HG03280 (cell line): ENCODE results near the gene COL6A3.
"Not testable (repeated sequence)": the region's sequence is repeated elsewhere in the genome, so short reads cannot be mapped to it uniquely, and the experiment has no call there.

Source experiments
- ATAC-seq: cut with Tn5 transposase; IDR thresholded peaks from one replicate; pipeline ENCODE4 v1.9.1; 2021; ENCODE audit warnings: mild to moderate bottlenecking, moderate library complexity; ENCODE audit not compliant: unreplicated experiment

COL6A3 gene

GRCh38 chr2:237412988-237413776, 782 bp downstream of the COL6A3 start:
- no peak for ATAC-seq

DNA sequence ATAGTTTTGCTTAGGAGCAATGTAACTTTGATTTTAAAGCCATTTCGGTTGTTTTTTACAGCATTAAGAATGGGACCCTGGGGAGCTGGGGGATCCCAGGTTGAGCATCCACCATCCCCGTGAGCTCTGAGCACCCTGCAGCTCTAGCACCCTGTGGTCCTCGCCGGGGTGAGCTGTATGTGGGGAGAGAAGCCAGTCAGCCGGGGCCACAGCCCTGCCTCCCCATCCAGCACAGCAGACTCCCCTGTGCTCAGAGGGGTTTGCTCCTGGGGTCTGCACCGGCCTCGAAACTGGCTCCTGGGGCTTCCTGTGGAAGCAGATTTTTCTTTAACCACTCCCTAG, 1.3 kb downstream of the COL6A3 start:
- no peak for ATAC-seq

DNA sequence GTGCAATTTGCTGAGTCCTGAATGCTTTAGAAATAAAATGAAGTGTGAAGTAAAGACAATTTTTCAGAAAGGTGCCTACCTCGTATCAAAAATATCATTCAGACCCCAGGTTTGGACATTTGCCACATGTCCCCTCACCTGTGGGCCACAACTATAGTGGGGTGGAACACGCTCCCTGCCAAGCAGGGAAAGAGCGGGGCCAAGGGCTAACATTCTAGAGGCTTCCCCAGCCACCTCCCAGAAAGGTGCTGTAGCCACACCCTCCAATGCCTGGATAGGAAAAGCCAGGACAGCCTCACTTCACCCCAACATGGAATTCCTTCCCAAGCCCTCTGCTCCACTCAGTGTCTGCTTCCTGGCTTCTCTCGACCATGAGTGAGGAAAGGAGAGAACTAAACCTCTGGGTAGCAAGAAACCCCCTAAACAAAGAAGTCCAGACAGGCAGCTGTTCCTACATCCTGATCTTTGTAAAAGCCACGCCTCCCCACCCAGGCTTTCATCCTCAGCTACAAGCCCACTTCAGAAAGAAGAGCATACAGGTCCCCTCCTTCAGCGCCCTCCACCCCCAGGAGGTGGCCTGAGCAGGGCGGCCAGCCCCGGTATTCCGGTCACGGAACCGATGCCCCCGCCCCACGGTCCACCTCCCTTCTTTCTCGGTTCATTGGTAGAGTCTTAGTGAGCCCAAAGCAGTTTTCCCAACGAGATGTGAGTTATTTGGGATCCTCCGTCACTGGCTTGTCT, 2.1 kb downstream of the COL6A3 start:
- no peak for ATAC-seq

DNA sequence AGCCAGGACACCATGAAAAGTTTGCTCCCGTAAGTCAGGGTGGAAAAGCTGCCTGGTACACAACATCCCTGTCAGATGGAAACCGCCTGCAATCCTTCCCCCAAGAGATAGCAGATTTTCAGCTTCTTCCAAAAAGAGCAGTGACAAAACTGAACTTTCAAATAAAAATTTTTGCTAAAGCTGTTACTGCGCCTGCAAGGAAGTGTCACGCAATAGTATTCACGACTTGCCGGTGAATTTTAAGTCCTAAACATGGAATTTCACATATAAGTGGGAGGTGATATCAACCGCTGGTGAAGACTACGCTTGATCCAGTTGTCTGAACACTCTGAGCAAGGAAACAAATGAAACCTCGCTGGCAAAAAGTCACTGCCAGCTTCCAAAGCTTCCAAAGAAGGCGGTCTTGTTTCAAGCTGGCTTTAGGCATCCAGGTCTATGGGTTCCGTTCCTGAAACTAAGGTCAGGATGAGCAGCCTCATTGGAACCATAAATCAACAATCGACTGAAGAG, 2.8 kb downstream of the COL6A3 start:
- ATAC-seq = no peak

GRCh38 chr2:237409263-237409662, 4.7 kb downstream of the COL6A3 start:
- not testable (repeated sequence) for ATAC-seq

DNA sequence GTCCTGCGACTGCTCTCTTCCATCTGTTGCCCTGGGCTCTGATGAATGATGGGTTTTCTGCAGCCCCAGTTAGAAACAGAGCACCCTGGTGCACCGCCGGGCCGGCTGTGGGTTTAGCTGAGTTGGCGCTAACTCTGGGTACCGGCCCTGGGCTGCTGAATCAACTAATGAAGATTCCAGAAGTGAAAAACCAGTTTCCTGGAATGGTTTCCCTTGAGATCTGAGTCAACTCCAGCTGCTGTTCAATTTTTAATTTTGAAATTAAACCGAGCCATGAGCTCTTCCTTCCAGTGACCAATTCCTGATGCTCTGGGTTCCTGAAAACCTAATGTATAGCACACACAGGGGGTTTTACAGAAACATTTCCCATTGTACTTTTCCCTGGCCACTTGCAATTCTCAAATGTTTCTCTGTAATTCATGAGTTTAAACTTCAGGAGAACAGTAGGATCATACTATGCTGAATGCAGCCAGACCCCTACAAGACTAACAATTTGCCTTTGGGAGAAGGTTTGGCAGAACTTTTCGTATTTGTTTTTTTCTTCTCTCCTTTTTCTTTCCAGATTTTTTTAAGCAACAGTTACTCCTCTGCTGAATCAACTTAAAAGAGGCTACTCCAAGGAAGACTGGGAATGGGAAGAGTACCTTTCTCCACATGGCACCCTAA, 5.5 kb downstream of the COL6A3 start:
- no peak for ATAC-seq

DNA sequence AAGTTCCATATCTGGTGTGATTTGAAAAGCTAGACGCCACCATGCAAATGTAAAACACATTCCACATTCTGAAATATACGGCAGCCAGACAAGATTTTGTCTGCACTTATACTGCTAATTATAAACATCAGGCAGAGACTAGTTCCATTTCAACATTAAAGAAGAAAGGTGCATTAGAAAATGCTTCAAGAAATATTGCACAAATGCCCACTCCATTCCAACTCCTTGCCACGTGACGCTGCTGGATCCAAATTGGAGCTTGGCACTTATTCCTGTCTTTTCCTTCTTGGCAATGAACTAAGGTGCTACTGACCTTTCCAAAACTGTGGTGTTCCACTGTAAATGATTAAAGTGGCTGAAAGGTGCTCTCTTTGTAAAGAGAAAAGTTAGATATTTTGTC, 6.3 kb downstream of the COL6A3 start:
- no peak for ATAC-seq

- ATAC-seq = no peak
Observed at GRCh38 chr2:237406371-237406895, 7.5 kb downstream of the COL6A3 start.

GRCh38 chr2:237405605-237406004, 8.4 kb downstream of the COL6A3 start:
- no peak for ATAC-seq

DNA sequence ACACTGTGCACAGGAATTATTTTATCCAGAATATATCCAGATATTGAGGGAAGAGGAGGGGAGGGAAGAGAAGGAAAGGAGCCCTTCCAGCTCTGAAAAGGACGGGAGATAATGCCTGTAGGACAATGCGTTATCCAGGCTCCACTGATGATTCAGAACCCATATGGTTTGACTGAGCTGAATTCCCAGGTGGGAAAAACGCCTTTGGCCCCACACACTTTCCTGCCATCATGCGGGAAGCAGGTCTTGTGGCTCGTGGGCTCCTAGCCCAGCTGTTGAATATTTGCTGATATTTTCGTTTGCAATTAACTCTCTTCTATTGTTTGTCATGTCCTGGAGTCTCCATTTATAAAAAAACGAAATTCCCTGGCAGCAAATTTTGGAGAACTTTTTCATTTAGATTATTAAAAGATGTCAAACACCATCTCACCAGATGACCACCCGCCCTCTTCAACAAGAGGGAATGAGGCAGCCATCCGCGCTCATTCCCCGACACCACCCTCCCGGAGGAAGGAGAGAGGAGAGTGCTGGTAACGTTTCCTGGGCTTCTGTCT, 8.9 kb downstream of the COL6A3 start:
- ATAC-seq = no peak

DNA sequence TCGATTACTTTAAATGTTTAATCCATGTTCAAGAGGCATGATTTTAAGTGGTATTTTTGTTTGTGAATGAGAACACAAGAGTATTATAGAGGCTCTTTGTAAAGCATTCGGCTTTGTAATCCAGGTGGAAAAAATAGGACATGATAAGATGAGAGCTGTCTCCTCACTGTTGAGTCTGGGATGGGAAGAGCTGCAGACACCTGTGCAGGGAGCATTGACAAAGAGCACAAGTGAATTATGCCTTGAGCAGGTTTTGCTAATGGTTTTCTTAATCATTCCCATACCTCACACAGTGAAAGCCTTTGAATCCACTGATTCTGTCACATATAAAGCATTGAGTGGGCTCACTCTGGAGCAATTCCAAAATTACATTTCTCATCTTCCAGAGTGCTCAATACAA, 9.6 kb downstream of the COL6A3 start:
- no peak for ATAC-seq

GRCh38 chr2:237403024-237403882, 10.7 kb downstream of the COL6A3 start:
- no peak for ATAC-seq

- ATAC-seq = no peak
Observed at GRCh38 chr2:237400199-237400598, 13.8 kb downstream of the COL6A3 start.

DNA sequence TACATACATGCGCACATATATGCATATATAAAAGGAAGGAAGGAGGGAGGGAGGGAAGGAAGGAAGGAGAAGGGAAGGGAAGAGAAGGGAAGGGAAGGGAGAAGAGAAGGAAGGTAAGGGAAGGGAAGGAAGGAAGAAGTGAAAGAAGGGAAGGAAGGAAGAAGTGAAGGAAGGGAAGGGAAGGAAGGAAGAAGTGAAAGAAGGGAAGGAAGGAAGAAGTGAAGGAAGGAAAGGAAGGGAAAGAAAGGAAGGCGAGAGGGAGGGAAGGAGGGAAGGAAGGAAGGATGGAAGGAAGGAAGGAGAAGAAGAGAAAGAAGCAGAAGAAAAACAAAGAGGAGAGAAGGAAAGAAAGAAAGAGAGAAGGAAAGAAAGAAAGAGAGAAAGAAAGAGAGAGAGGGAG, 16.9 kb downstream of the COL6A3 start:
- ATAC-seq = no peak

DNA sequence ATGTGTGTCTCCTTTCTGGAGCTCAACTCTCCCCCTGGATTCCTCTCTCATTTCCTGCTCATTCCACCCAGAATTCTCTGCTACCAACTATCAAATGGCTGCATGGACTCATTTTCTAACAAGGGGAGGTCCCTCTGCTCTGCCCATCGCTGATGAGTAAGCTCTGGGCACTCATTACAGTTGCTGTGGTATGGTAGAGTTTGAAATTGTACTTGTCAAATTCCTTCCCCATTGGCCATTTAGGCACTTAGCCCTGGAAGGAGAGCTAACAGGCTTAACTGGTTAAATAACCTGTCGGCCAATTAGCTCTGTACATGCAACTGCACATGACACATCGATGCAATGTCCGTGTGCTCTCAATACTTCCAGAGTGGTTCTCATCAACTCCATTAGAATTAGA, 20.4 kb downstream of the COL6A3 start:
- ATAC-seq = no peak

- ATAC-seq = no peak
Observed at GRCh38 chr2:237392186-237392585, 21.8 kb downstream of the COL6A3 start.

DNA sequence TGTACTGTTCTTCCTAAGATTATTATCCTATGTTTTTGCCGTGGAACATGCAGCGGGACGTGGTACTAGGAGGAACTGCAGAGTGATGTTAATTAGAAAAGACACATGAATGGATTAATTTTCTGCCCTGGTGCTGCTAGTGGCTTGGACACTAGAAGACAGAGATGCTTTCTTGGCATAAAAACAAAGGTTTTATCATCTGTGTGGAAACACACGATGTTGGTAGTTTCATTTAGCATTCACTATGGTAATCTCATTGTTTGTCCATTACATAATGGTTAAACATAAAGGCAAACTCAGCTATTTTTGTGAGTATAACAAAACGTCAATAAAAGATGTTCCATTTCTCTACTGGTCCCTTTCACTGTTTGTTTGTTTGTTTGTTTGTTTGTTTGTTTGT, 22.8 kb downstream of the COL6A3 start:
- no peak for ATAC-seq

DNA sequence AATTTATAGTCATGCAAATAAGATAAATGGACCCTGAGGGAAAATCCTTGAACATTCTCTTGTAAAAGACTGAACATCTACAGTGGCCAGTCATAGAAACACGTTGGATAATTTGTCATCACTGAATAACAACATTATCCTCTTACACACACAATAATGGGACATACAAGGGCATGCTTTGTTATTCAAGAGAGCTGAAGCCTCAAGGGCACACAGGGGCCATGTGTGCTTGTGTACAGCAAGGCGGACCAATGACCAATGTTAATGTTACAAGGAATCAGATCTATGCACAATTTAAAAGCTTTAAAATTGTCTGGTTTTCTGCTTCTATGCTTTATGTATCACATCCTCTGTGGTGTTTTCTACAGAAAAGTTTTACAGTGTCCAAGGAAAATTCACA, 23.7 kb downstream of the COL6A3 start:
- ATAC-seq = no peak

DNA sequence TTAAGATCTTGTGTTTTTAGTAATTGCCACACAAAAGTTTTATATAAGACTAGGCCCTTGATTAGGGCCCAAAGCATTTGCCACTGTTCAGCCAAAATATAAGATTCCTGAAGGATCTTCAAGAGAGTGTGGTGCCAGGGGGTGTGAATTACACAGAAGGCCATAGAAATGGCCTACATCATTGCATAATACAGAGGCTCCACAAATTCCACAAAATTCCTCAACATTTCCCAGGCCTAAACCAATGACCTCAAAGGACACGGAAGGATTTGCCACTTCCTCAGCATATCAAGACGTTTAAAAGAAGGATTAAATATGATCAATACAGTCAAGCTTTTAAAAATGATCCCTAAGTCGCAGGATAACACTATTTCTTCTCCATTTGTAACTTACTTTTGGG, 24.1 kb downstream of the COL6A3 start:
- ATAC-seq = no peak

GRCh38 chr2:237388036-237388435, 25.9 kb downstream of the COL6A3 start:
- no peak for ATAC-seq
